SH-SY5Y (cell line): ENCODE results near the gene PDGFA.

Experiments
- GATA2 ChIP-seq: IDR thresholded peaks from 2 replicates; pipeline ENCODE4 v1.6.1; 2011; ENCODE audit warnings: mild to moderate bottlenecking, low read depth, low read length
- GATA3 ChIP-seq: IDR thresholded peaks from 2 replicates; pipeline ENCODE4 v1.6.1; 2011; ENCODE audit warnings: low read depth, mild to moderate bottlenecking, low read length, moderate library complexity

GRCh38 chr7:550881-551614, 31.4 kb upstream of the PDGFA start:
- TF ChIP-seq GATA2 (no peak), GATA3 (no peak)
